Smooth muscle cell (in vitro differentiated cells): ENCODE data around the gene PDK4. TPM values are rescaled to one million over a fixed set of nuclear protein-coding genes. Genes with fewer than 3 reads are reported as not detected.

ENCODE experiments used
- DNase-seq: peaks from one replicate; lab custom pipeline; 2025; ENCODE audit not compliant: unreplicated experiment; lab: John Stamatoyannopoulos, UW
- H2AFZ ChIP-seq: fragments of 200-600 bp; sonication (generic); 2 replicates; pipeline ENCODE4 v1.6.0; 2016; ENCODE audit warnings: antibody characterized with exemption, low read depth, mild to moderate bottlenecking
- H3F3A ChIP-seq: fragments of 200-600 bp; sonication (generic); 2 replicates; pipeline ENCODE4 v1.6.0; 2017; ENCODE audit warnings: antibody characterized with exemption, low read depth
- H3K27ac ChIP-seq: fragments of 200-600 bp; sonication (generic); 2 replicates; pipeline ENCODE4 v1.5.1; 2016; ENCODE audit warnings: low read depth, mild to moderate bottlenecking
- H3K27me3 ChIP-seq: fragments of 200-600 bp; sonication (generic); 2 replicates; pipeline ENCODE4 v1.6.1; 2016; ENCODE audit warnings: low read depth, mild to moderate bottlenecking
- H3K36me3 ChIP-seq: fragments of 200-600 bp; sonication (generic); 2 replicates; pipeline ENCODE4 v1.5.1; 2016; ENCODE audit warnings: low read depth
- H3K4me1 ChIP-seq: fragments of 200-600 bp; sonication (generic); 2 replicates; pipeline ENCODE4 v1.5.1; 2016; ENCODE audit warnings: low read depth
- H3K4me2 ChIP-seq: fragments of 200-600 bp; sonication (generic); 2 replicates; pipeline ENCODE4 v1.6.0; 2016; ENCODE audit warnings: mild to moderate bottlenecking
- H3K4me3 ChIP-seq: fragments of 200-600 bp; sonication (generic); 2 replicates; pipeline ENCODE4 v1.5.1; 2016; ENCODE audit warnings: mild to moderate bottlenecking
- H3K79me2 ChIP-seq: fragments of 200-600 bp; sonication (generic); 2 replicates; pipeline ENCODE4 v1.6.0; 2016; ENCODE audit warnings: low read depth, mild to moderate bottlenecking
- H3K9ac ChIP-seq: fragments of 200-600 bp; sonication (generic); 2 replicates; pipeline ENCODE4 v1.6.0; 2016; ENCODE audit warnings: low read depth
- H3K9me3 ChIP-seq: fragments of 200-600 bp; sonication (generic); replicated peaks from 2 replicates; pipeline ENCODE4 v1.5.1; 2016; ENCODE audit warnings: low read depth
- H4K20me1 ChIP-seq: fragments of 200-600 bp; sonication (generic); 2 replicates; pipeline ENCODE4 v1.6.0; 2016; ENCODE audit warnings: low read depth
- WGBS: methylation state at CpG from one replicate; pipeline ENCODE4 v1.1.7; 2016; ENCODE audit warnings: low lambda C conversion rate; 5-methylcytosine and 5-hydroxymethylcytosine counted together
- polyA plus RNA-seq: library from polyadenylated mRNA; unstranded; fragments of >200 nt; fragmentation: Nextera tagmentation; extraction: Ambion mirVana; gene quantifications from 2 replicates; pipeline ENCODE4 v1.2.1, GENCODE V29; 2016
- total RNA-seq: library from RNA; depleted of rRNA; stranded (reverse); fragments of >200 nt; gene quantifications from 2 replicates; pipeline ENCODE4 v1.2.3, GENCODE V29; 2014
- TF ChIP-seq, protein P1 (sequence below): fragments of 200-600 bp; sonication (generic); IDR thresholded peaks from 2 replicates; pipeline ENCODE4 v1.5.1; 2017; ENCODE audit warnings: borderline replicate concordance, mild to moderate bottlenecking, antibody characterized with exemption; ENCODE audit not compliant: insufficient read depth, poor library complexity, severe bottlenecking

Gene PDK4
- total RNA-seq (not detected in 2 replicates), polyA plus RNA-seq (0.37 TPM in 1 of 2 replicates, not detected in the other)

DNA sequence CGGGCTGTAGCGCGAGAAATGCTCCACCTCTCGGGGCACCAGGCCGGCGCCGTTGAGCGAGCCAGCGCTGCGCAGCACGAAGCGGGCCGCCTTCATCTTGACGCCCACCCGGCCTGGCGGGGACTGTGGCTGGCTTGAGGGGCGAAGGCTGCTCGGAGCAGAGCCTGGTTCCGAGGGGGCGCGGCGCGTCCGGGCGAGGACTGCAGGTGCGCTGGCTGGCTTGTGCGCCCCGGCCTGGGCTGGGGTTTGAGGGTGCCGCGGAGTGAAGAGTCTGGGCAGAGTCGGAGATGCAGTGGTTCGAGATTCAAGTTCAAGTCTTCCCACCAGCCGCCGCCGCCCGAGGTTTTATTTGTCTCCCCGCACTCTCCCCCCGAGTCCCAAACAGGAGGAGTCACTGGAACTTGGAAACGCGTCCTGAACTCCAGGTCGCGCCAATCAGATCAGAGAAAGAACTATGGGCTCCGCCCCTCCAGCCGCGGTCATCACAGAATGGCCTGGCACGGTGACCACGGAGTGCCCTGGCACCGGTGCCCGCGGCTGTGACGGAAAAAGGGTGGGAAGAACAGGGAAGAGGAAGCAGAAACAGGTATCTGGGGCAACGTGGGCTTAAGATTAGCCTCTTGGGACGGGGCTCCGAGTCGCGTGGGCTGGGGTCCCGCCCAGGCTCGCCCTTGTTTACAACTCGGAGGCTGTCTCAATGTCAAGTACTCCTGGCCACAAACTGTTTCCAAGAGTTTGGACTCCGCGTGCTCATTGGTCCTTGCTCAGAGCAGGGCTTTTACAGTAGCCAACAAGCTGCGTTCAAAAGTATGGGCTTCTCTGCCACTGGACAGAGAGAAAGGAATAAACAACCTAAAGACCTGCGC is at the start of gene PDK4:
Gene PDK4 (minus strand): TSS at position 319 of the 866 bp plus-strand sequence. CDS start 223 bp downstream, at position 96.
- TF ChIP-seq, protein P1, sequence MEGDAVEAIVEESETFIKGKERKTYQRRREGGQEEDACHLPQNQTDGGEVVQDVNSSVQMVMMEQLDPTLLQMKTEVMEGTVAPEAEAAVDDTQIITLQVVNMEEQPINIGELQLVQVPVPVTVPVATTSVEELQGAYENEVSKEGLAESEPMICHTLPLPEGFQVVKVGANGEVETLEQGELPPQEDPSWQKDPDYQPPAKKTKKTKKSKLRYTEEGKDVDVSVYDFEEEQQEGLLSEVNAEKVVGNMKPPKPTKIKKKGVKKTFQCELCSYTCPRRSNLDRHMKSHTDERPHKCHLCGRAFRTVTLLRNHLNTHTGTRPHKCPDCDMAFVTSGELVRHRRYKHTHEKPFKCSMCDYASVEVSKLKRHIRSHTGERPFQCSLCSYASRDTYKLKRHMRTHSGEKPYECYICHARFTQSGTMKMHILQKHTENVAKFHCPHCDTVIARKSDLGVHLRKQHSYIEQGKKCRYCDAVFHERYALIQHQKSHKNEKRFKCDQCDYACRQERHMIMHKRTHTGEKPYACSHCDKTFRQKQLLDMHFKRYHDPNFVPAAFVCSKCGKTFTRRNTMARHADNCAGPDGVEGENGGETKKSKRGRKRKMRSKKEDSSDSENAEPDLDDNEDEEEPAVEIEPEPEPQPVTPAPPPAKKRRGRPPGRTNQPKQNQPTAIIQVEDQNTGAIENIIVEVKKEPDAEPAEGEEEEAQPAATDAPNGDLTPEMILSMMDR: no peak
- Histone ChIP-seq H3K4me2 (peak within 1 kb of the TSS; percentile 86), H3F3A (no peaks in the 10 kb centered on the region), H3K4me3 (peak within 1 kb of the TSS; percentile 63), H3K9ac (peak within 1 kb of the TSS; percentile 39), H4K20me1 (no peaks in the 10 kb centered on the region), H2AFZ (peak within 1 kb of the TSS; percentile 81), H3K9me3 (no peaks in the 10 kb centered on the region), H3K27ac (no peak within 1 kb of the TSS), H3K27me3 (peaks cover 26% of the 10 kb centered on the region), H3K36me3 (no peaks in the 10 kb centered on the region), H3K4me1 (no peaks in the 10 kb centered on the region), H3K79me2 (no peaks in the 10 kb centered on the region)
- 1% methylated on average over 63 of the region's 63 CpGs for WGBS
- peak; percentile 15 for DNase-seq

DNA sequence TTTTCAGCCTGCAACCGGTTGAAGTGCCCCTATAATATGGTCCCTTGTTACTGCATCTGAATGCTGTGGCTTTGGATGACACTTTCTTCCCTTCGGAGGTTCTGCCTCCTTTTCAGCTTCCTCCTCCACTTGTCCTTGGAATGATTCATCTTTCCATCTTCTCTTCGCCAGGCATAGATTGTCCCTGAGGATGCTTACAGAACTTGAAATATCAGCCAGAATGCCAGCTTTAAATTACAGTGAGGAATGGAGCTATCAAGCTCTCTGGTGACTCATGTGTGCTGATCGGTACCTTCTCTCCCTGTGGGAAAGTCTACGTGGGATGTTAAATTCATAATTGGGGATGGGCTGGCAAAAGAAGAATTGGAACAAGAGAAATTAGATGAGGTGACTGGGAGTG is 45.9 kb upstream of the PDK4 start:
- no peaks in the 10 kb centered on the region for H3K36me3 ChIP-seq
- no peak for DNase-seq
- H3K79me2 ChIP-seq: no peaks in the 10 kb centered on the region
- H2AFZ ChIP-seq: no peak overlapping the region
- H3K4me2 ChIP-seq: no peak overlapping the region
- H3K27ac ChIP-seq: no peak overlapping the region
- no peaks in the 10 kb centered on the region for H3F3A ChIP-seq
- 53% methylated on average over 5 of the region's 5 CpGs for WGBS
- peaks cover 22% of the 10 kb centered on the region for H3K27me3 ChIP-seq
- no peak overlapping the region for H3K9ac ChIP-seq
- H3K4me3 ChIP-seq: no peak overlapping the region
- H3K9me3 ChIP-seq: no peaks in the 10 kb centered on the region
- H4K20me1 ChIP-seq: no peaks in the 10 kb centered on the region
- H3K4me1 ChIP-seq: no peaks in the 10 kb centered on the region
- TF ChIP-seq, protein P1: no peak

DNA sequence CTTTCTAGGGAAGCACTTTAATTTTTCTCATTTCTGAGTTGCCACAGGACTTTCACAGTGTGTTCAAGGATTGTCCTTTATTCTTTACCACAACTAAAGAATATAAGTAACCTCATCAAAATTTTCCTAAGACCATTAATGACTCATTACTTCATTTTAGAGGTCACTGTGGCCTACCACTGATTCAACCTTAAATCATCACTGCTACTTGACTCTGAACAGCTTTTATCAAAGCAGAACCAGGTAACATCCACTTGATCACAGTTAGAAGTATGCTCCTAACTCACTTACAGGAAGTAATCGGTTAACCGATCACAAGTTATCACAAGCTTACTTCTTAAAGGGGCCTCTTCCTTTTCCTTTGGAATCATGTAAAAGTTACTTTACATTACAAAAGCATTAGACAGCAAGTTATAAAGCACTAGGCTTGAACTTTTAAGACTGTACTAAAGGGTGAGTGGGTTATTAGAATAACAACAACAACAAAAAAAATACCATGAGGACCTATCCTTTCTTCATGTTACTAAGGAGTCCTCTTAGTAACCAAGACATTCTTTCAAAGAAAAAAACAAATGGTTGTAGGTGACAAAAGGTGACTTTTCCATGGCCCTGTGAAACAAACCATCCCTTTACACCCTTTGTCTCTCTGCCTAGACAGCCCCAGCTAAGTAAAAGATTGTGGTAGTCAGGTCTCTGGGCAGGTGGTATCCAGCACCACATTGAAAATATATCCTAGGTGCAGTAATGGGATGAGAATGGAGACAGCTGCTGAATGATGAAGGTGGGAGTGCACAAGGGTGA is 40.0 kb upstream of the PDK4 start:
- Histone ChIP-seq H3K4me2 (no peak overlapping the region), H4K20me1 (no peaks in the 10 kb centered on the region), H2AFZ (no peak overlapping the region), H3K27me3 (peaks cover 14% of the 10 kb centered on the region), H3K4me1 (no peaks in the 10 kb centered on the region), H3K9me3 (no peaks in the 10 kb centered on the region), H3K36me3 (no peaks in the 10 kb centered on the region), H3F3A (no peaks in the 10 kb centered on the region), H3K4me3 (no peak overlapping the region), H3K79me2 (no peaks in the 10 kb centered on the region), H3K27ac (no peak overlapping the region), H3K9ac (no peak overlapping the region)
- 60% methylated on average over 2 of the region's 2 CpGs for WGBS
- no peak for DNase-seq
- TF ChIP-seq, protein P1: no peak
